SH-SY5Y (cell line): Measurements from ENCODE around the gene ASIC5.

Experiments used
- GATA2 ChIP-seq: IDR thresholded peaks from 2 replicates; pipeline ENCODE4 v1.6.1; 2011; ENCODE audit warnings: mild to moderate bottlenecking, low read depth, low read length
- GATA3 ChIP-seq: IDR thresholded peaks from 2 replicates; pipeline ENCODE4 v1.6.1; 2011; ENCODE audit warnings: low read depth, mild to moderate bottlenecking, low read length, moderate library complexity

- TF ChIP-seq GATA2 (no peak), GATA3 (no peak)
Observed at GRCh38 chr4:155795991-155796390, 70.1 kb downstream of the ASIC5 start.
